Measurements from ENCODE around the gene HRNR. TPM values are rescaled to one million over a fixed set of nuclear protein-coding genes. Genes with fewer than 3 reads are reported as not detected.

The HRNR gene
- total and polyA plus RNA-seq, 4 donors: 0.02 TPM; not detected in 3

GRCh38 chr1:152169366-152170025 lies 54.5 kb downstream of the HRNR start:
- no peak overlapping the region for H3K27ac ChIP-seq (ENCODE audit: low read depth in 1 of 2, low read length in 1 of 2)
- no peaks in the 10 kb centered on the region for H3K36me3 ChIP-seq (ENCODE audit: control insufficient read depth in 4 of 4, insufficient read depth in 4 of 4, low read length in 4 of 4)
- ATAC-seq (ENCODE audit: insufficient read depth, low FRiP score) (no peak), DNase-seq (no peak)
- peak overlapping the region in 1 of 2 donors; percentile 6 for H3K9ac ChIP-seq (ENCODE audit: insufficient read depth in 1 of 2, low read length in 2 of 2)
- TF ChIP-seq CTCF (IDR thresholded peaks at IDR 0.05; ENCODE audit: control extremely low read depth, extremely low read depth): no peak
- 73 to 86% methylated on average over 4 of the region's 4 CpGs for WGBS, 2 donors
- no peaks in the 10 kb centered on the region for H3K9me3 ChIP-seq (ENCODE audit: control insufficient read depth in 4 of 4, insufficient read depth in 3 of 4, low read length in 3 of 4)
- H3K27me3 ChIP-seq (ENCODE audit: control insufficient read depth in 3 of 3, insufficient read depth in 3 of 3, low read length in 2 of 3): no peaks in the 10 kb centered on the region
- peaks cover 0 to 5% (median 0%) of the 10 kb centered on the region in 5 donors for H3K4me1 ChIP-seq (ENCODE audit: control insufficient read depth in 5 of 5, insufficient read depth in 5 of 5, low read length in 5 of 5)
- no peak overlapping the region for H3K4me3 ChIP-seq

GRCh38 chr1:152168535-152168868 lies 55.5 kb downstream of the HRNR start:
- 48 to 78% methylated on average over 1 of the region's 1 CpG for WGBS, 2 donors
- Histone ChIP-seq H3K4me1 (ENCODE audit: control insufficient read depth in 5 of 5, insufficient read depth in 5 of 5, low read length in 5 of 5) (peaks cover 0 to 5% (median 0%) of the 10 kb centered on the region in 5 donors), H3K27ac (ENCODE audit: low read depth in 1 of 2, low read length in 1 of 2) (peak overlapping the region in 1 of 2 donors; percentile 2), H3K9ac (ENCODE audit: insufficient read depth in 1 of 2, low read length in 2 of 2) (no peak overlapping the region), H3K4me3 (no peak overlapping the region), H3K9me3 (ENCODE audit: control insufficient read depth in 4 of 4, insufficient read depth in 3 of 4, low read length in 3 of 4) (no peaks in the 10 kb centered on the region), H3K27me3 (ENCODE audit: control insufficient read depth in 3 of 3, insufficient read depth in 3 of 3, low read length in 2 of 3) (no peaks in the 10 kb centered on the region), H3K36me3 (ENCODE audit: control insufficient read depth in 4 of 4, insufficient read depth in 4 of 4, low read length in 4 of 4) (no peaks in the 10 kb centered on the region)
- DNase-seq: no peak
- ATAC-seq (ENCODE audit: insufficient read depth, low FRiP score): no peak
- no peak for TF ChIP-seq CTCF (IDR thresholded peaks at IDR 0.05; ENCODE audit: control extremely low read depth, extremely low read depth)

GRCh38 chr1:152167835-152168534 lies 56.0 kb downstream of the HRNR start:
- Histone ChIP-seq H3K9me3 (ENCODE audit: control insufficient read depth in 4 of 4, insufficient read depth in 3 of 4, low read length in 3 of 4) (no peaks in the 10 kb centered on the region), H3K4me3 (no peak overlapping the region), H3K27ac (ENCODE audit: low read depth in 1 of 2, low read length in 1 of 2) (peak overlapping the region in 1 of 2 donors; percentile 26), H3K4me1 (ENCODE audit: control insufficient read depth in 5 of 5, insufficient read depth in 5 of 5, low read length in 5 of 5) (peaks cover 0 to 5% (median 0%) of the 10 kb centered on the region in 5 donors), H3K36me3 (ENCODE audit: control insufficient read depth in 4 of 4, insufficient read depth in 4 of 4, low read length in 4 of 4) (no peaks in the 10 kb centered on the region), H3K27me3 (ENCODE audit: control insufficient read depth in 3 of 3, insufficient read depth in 3 of 3, low read length in 2 of 3) (no peaks in the 10 kb centered on the region), H3K9ac (ENCODE audit: insufficient read depth in 1 of 2, low read length in 2 of 2) (no peak overlapping the region)
- 36 to 41% methylated on average over 3 of the region's 3 CpGs for WGBS, 2 donors
- no peak for DNase-seq
- TF ChIP-seq CTCF (IDR thresholded peaks at IDR 0.05; ENCODE audit: control extremely low read depth, extremely low read depth): no peak
- peak; percentile 35 for ATAC-seq (ENCODE audit: insufficient read depth, low FRiP score)
